DND-41 (cell line): Measurements from ENCODE around the gene ZDHHC16.

ENCODE experiments used
- EZH2 ChIP-seq: IDR thresholded peaks from 3 replicates; pipeline ENCODE4 v1.6.1; 2012; ENCODE audit warnings: borderline replicate concordance, low read depth, mild to moderate bottlenecking, moderate library complexity, low read length, inconsistent platforms; ENCODE audit not compliant: severe bottlenecking
- TF ChIP-seq, protein P1 (sequence below): IDR thresholded peaks from 2 replicates; pipeline ENCODE4 v1.5.1; 2012; ENCODE audit warnings: borderline replicate concordance, low read length, moderate library complexity, mild to moderate bottlenecking; ENCODE audit not compliant: poor library complexity, severe bottlenecking; ENCODE audit errors: extremely low read depth

- TF ChIP-seq, protein P1, sequence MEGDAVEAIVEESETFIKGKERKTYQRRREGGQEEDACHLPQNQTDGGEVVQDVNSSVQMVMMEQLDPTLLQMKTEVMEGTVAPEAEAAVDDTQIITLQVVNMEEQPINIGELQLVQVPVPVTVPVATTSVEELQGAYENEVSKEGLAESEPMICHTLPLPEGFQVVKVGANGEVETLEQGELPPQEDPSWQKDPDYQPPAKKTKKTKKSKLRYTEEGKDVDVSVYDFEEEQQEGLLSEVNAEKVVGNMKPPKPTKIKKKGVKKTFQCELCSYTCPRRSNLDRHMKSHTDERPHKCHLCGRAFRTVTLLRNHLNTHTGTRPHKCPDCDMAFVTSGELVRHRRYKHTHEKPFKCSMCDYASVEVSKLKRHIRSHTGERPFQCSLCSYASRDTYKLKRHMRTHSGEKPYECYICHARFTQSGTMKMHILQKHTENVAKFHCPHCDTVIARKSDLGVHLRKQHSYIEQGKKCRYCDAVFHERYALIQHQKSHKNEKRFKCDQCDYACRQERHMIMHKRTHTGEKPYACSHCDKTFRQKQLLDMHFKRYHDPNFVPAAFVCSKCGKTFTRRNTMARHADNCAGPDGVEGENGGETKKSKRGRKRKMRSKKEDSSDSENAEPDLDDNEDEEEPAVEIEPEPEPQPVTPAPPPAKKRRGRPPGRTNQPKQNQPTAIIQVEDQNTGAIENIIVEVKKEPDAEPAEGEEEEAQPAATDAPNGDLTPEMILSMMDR, result no peak
- TF ChIP-seq EZH2, result no peak
Observed at GRCh38 chr10:97468162-97468561, 22.2 kb downstream of the ZDHHC16 start.
